Calu3 (cell line): ENCODE measurements around the gene SLC35E4. TPM values are rescaled to one million over a fixed set of nuclear protein-coding genes. Genes with fewer than 3 reads are reported as not detected.

ENCODE experiments used
- BruUV-seq: library from RNA; stranded (reverse); fragments of 400-500 nt; replicated peaks from 2 replicates; lab custom pipeline; 2021; lab: Mats Ljungman, UMichigan
- CTCF ChIA-PET: fragments of 300-600 bp; sonication (Branson Sonifier 250); formaldehyde crosslinking; loops from one replicate; lab custom pipeline; 2022; ENCODE audit warnings: antibody characterized with exemption; lab: Charles Lee
- DNase-seq: peaks from one replicate; pipeline ENCODE4 v3.0.0; 2022
- H3K27ac Mint-ChIP-seq: one replicate; pipeline ENCODE4 v1.8.0; 2022; ENCODE audit warnings: mixed read lengths; ENCODE audit not compliant: unreplicated experiment
- H3K27me3 Mint-ChIP-seq: one replicate; pipeline ENCODE4 v1.8.0; 2022; ENCODE audit warnings: mixed read lengths; ENCODE audit not compliant: unreplicated experiment
- H3K36me3 Mint-ChIP-seq: one replicate; pipeline ENCODE4 v1.8.0; 2022; ENCODE audit warnings: mild to moderate bottlenecking, moderate library complexity, mixed read lengths; ENCODE audit not compliant: insufficient read depth, unreplicated experiment
- H3K4me1 Mint-ChIP-seq: one replicate; pipeline ENCODE4 v1.8.0; 2022; ENCODE audit warnings: mild to moderate bottlenecking, low read depth, mixed read lengths; ENCODE audit not compliant: unreplicated experiment
- H3K4me3 Mint-ChIP-seq: one replicate; pipeline ENCODE4 v1.8.0; 2022; ENCODE audit warnings: mild to moderate bottlenecking, low read depth, moderate library complexity, mixed read lengths; ENCODE audit not compliant: unreplicated experiment
- H3K9me3 Mint-ChIP-seq: one replicate; pipeline ENCODE4 v1.8.0; 2022; ENCODE audit warnings: low read depth, mixed read lengths; ENCODE audit not compliant: unreplicated experiment
- intact Hi-C: fragments of 100-400 bp; cut with micrococcal nuclease; formaldehyde crosslinking; loops from one replicate; pipeline ENCODE4 v1.10.0; 2022; ENCODE audit not compliant: unreplicated experiment
- total RNA-seq: library from RNA; stranded (reverse); gene quantifications from 2 replicates; pipeline ENCODE4 v1.2.3, GENCODE V29; 2022
- TF ChIP-seq, protein P1 (sequence below): fragments of 200-600 bp; IDR thresholded peaks from one replicate; pipeline ENCODE4 v1.8.0; 2022; ENCODE audit warnings: antibody characterized with exemption; ENCODE audit not compliant: unreplicated experiment

The SLC35E4 gene
- total RNA-seq, 1 experiment from 2014 or later: 3.2 TPM

DNA sequence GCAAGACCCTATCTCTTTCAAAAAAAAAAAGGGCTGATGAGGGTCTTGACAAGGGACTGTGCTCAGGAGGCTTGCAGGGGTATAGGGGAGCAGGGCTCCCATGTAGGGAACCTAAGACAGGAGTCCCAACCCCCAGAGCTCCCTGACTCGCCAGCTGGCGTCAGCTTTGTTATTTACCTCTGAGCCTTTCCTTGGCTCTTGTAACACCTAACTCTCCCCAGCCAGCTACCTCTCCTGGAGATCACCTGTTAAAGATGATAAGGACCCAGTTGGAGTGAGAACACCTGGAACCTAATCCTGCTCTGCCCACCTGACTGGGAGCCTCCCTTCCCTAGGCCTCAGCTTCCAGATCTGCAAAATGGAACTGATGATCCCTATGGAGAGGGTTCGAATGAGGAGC is 13.2 kb downstream of the SLC35E4 start:
- no peaks in the 10 kb centered on the region for H3K9me3 Mint-ChIP-seq
- no peaks in the 10 kb centered on the region for H3K36me3 Mint-ChIP-seq
- BruUV-seq: no TSS peak
- H3K27me3 Mint-ChIP-seq: no peaks in the 10 kb centered on the region
- no peak for DNase-seq
- CTCF ChIA-PET: interaction anchor here (0.6 to 1.9 kb wide), 4 partner anchors 14 to 107 kb away, joined by 3 to 5 read pairs (median 4); partner anchors contain the start of gene DUSP18
- H3K4me1 Mint-ChIP-seq: peaks cover 6% of the 10 kb centered on the region
- H3K4me3 Mint-ChIP-seq: no peak overlapping the region
- TF ChIP-seq, protein P1, sequence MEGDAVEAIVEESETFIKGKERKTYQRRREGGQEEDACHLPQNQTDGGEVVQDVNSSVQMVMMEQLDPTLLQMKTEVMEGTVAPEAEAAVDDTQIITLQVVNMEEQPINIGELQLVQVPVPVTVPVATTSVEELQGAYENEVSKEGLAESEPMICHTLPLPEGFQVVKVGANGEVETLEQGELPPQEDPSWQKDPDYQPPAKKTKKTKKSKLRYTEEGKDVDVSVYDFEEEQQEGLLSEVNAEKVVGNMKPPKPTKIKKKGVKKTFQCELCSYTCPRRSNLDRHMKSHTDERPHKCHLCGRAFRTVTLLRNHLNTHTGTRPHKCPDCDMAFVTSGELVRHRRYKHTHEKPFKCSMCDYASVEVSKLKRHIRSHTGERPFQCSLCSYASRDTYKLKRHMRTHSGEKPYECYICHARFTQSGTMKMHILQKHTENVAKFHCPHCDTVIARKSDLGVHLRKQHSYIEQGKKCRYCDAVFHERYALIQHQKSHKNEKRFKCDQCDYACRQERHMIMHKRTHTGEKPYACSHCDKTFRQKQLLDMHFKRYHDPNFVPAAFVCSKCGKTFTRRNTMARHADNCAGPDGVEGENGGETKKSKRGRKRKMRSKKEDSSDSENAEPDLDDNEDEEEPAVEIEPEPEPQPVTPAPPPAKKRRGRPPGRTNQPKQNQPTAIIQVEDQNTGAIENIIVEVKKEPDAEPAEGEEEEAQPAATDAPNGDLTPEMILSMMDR: no peak
- intact Hi-C loops: no loop called here
- H3K27ac Mint-ChIP-seq: peak overlapping the region; percentile 66

DNA sequence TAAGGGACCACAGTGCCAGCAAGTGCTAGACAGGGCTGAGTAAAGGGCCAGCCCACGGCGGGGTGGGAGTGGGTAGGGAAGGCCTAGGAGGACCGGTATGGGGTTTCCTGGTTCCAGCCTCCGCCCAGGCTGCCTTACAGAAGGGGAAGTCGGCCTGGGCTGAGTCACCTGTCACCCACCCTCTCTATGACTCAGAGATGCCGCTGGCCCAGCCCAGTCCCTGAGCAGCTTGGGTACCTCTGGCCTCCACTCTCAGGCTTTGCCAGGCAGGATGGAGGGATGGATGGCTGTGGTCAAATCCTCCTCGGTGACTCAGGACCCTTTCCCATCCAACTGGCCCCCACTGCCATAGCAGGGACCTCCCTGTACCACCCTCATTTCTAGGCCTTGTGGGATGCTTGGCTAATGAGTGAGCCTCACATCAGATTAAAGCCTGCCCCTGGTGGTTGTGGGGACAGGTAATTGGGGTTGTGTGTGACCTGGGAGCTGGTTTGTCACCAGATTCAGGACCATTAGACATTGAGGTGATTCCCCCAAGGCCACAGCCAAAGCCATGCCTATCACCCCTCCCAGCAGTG is 13.9 kb downstream of the SLC35E4 start:
- CTCF ChIA-PET: interaction anchor here (0.6 to 1.9 kb wide), 7 partner anchors 11 to 106 kb away, joined by 3 to 5 read pairs (median 4); partner anchors contain the start of genes DUSP18 and SLC35E4
- Mint-ChIP-seq H3K36me3 (no peaks in the 10 kb centered on the region), H3K27me3 (no peaks in the 10 kb centered on the region), H3K9me3 (no peaks in the 10 kb centered on the region), H3K27ac (peak overlapping the region; percentile 66), H3K4me3 (no peak overlapping the region), H3K4me1 (peaks cover 6% of the 10 kb centered on the region)
- TF ChIP-seq, protein P1: peak; percentile 16
- intact Hi-C loops: no loop called here
- BruUV-seq: no TSS peak
- peak; percentile 89 for DNase-seq

DNA sequence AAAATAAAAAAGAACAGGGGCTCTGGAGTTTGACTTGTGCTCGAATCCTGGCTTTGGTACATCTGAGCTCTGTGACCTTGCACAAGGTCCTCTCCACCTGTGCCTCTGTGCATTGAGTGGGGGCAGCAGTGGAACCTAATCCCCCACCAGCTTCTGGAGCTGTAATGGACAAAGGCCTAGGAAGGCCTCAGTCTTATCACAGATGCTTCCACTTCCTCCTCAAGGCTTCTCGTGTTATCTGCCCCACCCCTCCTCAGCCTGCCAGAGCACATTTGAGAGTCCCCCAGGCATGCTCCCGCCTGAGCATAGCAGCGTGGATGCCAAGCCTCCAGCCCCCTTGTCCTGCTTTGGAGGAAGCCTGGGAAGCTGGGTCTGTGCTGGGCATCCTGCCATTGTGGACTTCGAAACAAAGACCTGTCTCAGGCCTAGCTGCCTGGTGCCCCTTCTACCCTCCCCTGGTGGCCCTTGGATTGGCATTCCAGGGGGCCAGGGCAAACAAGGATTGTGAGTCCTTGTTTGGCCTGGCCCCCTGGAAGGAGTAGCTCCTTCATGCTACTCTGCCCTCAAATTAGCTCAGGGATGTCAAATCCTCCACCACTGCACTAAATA is 15.0 kb downstream of the SLC35E4 start:
- H3K4me3 Mint-ChIP-seq: no peak overlapping the region

DNA sequence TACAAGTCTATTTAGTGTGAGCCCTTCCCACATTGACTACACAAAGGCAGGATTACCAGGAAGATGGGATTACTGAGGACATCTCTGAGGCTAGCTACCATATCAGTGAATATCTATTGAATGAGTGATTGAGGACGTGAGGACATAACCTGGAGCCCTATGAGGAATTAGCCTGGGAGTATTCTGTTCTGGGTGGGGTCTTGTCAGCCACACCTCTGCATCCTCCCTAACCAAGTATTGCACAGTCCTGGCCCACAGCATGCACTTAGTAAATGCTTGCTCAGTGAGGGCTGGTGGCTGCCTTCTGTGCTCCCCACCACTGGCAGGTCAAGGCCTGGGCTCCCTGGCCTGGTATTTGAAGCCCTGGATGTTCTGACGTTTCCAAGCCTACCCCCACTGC is 17.3 kb downstream of the SLC35E4 start:
- BruUV-seq: no TSS peak
- no peak for DNase-seq
- intact Hi-C loops: no loop called here
- CTCF ChIA-PET: interaction anchor here (0.6 kb wide), 1 partner anchor 417 kb away, joined by 3 read pairs; no protein-coding TSS in a partner anchor
- H3K27ac Mint-ChIP-seq: no peak overlapping the region
- TF ChIP-seq, protein P1: no peak
- no peaks in the 10 kb centered on the region for H3K9me3 Mint-ChIP-seq
- no peaks in the 10 kb centered on the region for H3K27me3 Mint-ChIP-seq
- H3K4me1 Mint-ChIP-seq: peaks cover 6% of the 10 kb centered on the region
- no peaks in the 10 kb centered on the region for H3K36me3 Mint-ChIP-seq
- H3K4me3 Mint-ChIP-seq: no peak overlapping the region

More for the DNA sequence above, 15.0 kb downstream of the SLC35E4 start:
- Mint-ChIP-seq H3K27me3 (no peaks in the 10 kb centered on the region), H3K36me3 (no peaks in the 10 kb centered on the region), H3K9me3 (no peaks in the 10 kb centered on the region), H3K4me1 (peaks cover 6% of the 10 kb centered on the region), H3K27ac (no peak overlapping the region)
- TF ChIP-seq, protein P1: no peak
- no peak for DNase-seq
- CTCF ChIA-PET: interaction anchor here (0.7 kb wide), 1 partner anchor 16 kb away, joined by 4 read pairs; no protein-coding TSS in a partner anchor
- no TSS peak for BruUV-seq
- intact Hi-C loops: no loop called here
